NOMO-1 (cell line): ENCODE measurements around the gene SYTL3.
"Not testable (repeated sequence)": the region's sequence is repeated elsewhere in the genome, so short reads cannot be mapped to it uniquely, and the experiment has no call there.

Source experiments
- DNase-seq, 2 experiments: peaks; one replicate each; lab custom pipeline; 2025; ENCODE audit not compliant: unreplicated experiment in 2 of 2; lab: John Stamatoyannopoulos, UW

SYTL3 gene

DNA sequence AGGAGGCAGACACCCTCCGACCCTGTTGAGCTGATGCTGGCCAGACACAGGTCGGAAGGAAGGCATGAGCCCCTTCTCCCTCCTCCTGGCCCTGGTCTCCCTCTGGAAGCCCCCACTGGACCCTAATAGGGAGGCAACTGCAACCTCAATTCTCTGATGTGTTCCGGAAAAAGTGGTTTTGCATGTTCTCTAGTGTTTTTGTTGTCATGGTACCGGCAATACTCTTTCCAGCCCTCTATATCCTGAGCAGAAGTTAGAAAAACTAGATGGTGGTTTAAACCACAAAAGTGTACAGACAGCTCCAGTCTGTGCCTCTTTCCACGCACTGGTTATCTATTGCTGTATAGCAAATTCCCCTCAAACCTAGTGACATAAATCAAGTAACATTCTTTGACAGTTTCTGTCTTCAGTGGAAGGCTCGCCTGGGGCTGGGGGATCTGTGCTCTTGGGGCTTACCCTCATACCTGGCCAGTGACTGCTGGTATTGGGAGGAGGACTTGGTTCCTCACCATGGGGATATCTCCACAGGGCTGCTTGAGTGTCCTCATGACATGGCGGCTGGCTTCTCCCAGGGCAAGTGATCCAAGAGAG lies 37.0 kb downstream of the SYTL3 start:
- peak in 1 of 2 experiments; percentile 59 for DNase-seq

DNA sequence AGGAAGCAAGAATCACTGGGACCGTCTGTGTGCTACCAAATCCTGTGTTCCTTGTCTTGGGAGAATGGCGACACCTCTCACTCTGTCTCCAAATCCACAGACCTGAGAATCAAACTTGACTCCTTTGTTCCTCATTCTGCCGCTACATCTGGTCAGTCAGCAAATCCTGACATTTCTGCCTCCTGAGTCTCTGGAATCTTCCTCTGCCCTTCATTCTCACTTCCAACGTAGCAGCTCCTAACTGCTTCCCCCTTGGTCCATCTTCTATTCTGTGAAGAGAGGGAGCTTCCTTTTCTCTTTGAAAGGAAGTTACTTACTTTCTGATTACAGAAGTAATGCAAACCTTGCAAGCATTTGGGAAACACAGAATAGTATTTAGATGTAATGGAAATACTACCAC lies 37.7 kb downstream of the SYTL3 start:
- DNase-seq: peak in 1 of 2 experiments; percentile 26

DNA sequence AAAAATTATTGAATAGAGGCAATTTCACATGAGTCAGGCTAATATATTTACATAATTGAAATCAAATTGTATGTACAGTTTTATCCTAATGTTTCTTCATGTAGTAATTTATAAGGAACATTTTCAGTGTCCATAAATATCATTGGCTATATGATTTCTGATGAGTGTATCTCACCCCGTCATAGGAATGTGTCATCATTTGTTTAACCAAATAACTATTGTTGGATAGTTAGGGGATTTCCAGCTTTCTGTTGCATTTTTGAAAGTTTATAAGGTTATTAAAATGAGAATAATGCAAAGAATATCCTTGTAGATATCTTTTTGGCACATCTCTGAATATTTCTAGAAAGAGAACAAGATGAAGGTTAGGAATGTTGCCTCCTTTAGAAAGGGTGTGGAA lies 39.0 kb downstream of the SYTL3 start:
- no peak for DNase-seq

DNA sequence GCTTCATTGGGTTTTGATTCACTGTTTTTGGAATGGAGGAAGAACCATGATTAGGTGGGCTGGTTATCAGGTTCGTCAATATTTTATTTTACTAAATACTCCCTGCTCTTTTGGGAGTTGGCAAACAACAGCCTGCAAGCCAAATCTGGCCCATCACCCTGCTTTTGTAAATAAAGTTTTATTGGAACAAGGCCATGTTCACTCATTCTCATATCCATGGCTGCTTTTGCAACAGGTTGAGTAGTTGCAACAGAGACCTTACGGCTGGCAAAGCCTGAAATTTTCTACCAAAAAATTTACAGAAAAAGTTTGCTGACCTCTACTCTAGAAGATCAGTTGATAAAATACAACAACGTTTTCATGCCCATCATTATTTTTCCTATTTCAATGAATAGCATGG lies 45.1 kb downstream of the SYTL3 start:
- no peak for DNase-seq

DNA sequence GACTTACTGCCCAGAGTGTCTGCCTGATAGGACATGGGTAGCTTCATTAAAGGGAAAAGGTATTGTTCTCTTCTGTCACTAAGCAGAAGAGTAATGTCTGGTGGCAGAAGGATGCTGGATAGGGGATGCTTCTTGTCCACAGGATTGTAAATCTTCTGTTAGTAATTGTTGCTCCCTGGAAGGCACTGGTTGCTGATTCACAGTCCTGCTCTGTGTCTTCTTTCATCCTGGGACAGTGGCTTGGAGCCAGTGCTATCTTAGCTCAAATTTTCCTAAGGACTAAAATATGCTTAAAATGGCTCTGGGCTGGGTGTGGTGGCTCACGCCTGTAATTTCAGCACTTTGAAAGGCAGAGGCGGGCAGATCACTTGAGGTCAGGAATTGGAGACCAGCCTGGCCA lies 48.0 kb downstream of the SYTL3 start:
- no peak for DNase-seq

DNA sequence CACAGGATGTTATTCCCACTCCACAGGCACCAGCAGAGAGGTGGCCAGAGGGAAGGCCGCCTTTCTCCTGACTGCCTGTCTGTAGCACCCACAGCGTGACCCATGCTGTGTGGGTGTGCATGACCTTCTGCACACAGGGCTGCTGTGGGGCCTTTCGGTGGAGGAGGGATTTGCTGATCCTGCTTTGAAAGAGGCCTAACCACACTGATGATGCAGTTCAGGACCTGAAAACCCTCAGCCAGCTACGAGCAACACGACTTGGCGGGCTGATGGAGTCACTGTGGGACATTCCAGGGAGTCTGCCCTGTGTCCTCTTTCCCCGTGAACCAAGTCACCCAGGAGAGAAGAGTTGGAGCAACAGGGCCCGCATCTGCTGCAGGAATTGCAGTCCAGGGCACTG lies 49.1 kb downstream of the SYTL3 start:
- no peak for DNase-seq

DNA sequence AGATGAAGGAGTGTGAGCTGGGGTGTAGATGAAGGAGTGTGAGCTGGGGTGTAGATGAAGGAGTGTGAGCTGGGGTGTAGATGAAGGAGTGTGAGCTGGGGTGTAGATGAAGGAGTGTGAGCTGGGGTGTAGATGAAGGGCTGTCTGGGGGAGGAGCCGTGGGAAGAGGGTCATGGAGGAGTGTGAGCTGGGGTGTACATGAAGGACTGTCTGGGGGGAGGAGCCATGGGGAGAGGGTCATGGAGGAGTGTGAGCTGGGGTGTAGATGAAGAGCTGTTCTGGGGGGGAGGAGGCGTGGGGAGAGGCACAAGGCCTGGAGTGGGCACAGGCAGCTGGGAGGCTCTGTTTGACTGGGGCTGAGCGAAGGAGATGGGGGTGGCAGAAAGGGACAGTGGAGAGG lies 51.4 kb downstream of the SYTL3 start:
- not testable (repeated sequence) for DNase-seq

DNA sequence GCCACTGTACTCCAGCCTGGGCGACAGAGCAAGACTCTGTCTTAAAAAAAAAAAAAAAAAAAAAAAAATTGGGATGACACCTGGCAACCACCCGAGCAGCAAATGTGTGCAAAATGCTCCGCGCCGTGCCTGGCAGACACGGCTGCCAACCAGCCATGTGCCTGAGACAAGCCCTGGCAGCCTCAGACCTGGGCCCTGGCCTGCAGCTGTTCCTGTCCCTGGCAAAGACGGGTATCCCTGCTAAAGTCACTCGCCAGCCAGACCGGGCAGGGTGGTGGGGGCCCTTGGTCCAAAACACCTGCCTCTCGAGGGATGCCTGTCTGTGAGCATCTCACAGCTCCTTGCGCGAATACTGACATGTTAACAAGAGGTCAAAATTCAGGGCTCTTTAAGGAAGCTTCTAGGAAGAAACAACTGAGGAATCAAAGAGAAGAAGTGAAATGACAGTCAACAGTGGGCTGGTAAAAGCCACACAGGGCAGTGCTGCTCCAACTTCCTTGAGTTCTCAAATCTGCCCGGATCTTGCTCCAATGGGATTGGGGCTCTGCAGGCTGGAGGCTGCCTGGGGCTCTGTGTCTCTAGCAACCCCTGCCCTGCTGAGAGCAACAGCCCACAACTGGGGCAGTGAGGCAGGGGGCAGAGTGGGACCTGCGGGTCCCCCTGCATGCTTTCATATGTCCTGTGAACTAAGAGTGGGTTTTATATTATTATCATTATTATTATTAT lies 53.4 kb downstream of the SYTL3 start:
- no peak for DNase-seq

DNA sequence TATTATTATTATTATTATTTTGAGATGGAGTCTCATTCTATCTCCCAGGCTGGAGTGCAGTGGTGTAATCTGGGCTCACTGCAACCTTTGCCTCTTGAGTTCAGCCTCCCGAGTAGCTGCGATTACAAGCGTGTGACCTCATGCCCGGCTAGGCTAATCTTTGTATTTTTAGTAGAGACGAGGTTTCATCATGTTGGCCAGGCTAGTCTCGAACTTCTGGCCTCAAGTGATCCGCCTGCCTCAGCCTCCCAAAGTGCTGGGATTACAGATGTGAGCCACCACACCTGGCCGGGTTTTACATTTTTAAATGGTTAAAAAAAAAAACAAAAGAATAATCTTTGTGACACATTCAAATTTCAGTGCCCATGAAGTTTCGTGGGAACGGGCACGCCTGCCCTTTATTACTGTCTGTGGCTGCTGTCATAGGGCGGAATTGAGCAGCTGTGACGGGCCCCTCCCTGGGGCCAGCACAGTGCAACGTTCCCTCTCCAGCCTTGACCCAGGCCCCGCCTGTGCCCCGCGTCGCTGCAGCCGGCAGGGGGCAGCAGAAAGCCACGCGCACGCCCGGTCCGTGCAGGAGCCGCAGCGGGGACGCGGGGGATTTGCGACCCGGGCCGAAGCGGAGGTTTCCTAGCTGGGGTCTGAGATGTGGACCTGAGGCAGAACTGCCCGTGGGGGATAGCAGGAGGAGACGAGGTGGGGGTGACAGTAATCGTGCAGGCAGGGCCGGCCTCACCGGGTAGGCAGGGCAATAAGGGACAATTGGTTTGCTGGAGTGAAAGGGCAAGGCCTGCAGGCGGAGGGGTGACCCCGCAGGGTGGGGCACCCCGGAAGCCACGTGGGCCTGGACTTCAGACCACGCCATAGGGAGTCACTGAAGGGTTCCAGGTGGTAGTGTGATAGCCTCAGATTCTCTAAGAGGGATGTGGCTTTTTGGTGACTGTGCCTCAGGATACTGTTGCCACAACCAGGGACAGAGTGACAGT lies 54.3 kb downstream of the SYTL3 start:
- peak; percentile 83 to 88 for DNase-seq

DNA sequence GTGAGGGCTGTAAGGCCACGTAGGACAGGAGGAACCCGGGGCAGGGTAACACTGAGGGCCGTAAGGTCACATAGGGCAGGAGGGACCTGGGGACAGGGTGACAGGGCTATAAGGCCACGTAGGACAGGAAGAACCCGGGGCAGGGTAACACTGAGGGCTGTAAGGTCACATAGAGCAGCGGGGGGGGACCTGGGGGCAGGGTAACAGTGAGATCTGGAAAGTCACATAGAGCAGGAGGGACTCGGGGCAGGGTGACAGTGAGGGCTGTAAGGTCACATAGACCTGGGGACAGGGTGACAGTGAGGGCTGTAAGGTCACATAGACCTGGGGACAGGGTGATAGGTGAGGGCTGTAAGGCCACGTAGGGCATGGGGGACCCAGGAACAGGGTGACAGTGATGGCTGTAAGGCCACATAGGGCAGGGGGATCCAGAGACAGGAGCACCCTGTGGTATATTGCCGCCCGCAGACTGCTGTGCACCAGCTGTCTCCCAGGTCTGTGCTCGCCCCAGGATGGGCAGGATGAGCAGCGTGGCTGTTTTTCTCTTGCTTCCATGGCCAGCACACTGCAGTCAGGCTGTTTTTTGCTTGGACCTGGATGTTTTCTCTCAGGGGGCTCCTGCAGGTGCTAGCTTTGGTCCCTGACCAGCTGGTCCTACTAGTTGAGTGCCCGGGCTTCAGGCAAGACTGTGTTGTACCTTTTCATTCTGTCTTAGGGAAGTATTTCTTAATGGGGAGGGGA lies 55.7 kb downstream of the SYTL3 start:
- no peak for DNase-seq

DNA sequence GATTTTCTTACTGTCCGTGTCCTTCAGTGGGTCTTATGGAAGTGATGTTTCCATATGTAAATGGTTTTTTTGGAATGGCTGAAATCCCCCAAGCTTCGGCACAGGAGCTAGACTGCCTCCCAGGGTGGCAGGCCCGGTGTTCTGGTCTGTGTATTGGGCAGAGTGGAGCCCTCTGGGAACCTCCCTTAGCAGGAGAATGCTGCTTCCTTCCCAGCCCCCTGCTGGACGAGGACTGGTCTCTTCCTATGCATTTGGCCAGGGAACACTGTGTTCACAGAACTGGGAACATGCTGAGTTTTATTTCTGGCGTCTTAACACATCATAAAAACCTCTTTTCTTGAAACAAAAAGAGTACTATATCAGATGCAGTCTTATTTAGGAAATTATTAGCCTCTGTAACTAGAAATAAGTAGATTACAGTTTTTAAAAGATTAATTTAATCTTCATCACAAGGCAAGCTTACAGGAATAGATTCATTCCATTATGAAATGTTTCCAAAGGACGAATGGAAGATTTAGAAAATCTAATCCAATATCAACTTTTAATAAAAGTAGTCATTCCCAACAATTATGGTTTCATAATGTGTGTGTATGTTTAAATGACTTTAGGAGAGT lies 56.6 kb downstream of the SYTL3 start:
- DNase-seq: no peak

DNA sequence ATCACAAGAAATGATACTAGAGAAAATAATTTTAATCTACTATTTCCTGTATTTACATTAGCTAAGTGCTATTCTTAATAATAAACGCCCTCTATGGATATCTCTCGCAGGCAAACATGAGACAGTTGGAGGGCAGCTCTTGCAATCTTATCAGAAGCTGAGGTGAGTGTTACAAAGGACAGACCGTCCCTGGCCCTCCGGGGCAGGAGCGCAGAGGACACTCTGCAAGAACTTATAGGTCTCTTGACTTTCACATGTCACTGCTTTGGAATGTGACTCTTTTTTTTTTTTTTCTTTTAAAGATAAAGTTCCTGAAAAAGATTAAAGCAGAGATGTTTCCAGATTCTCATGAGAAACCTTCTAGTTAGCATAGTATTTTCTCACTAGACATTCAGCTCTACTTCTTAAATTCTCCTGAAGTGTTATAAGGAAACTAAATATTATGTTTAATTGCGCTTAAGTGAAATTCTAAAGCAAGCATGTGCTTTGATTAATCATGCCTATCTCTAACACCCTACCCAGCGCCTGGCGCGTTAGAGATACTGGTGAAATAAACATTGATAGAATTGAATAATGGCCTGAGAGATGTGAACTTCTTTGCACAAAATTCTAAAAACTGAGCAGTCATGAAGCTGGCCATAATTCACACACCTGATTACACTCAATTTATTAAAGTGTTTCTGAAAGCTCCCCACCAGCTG lies 57.4 kb downstream of the SYTL3 start:
- no peak for DNase-seq

DNA sequence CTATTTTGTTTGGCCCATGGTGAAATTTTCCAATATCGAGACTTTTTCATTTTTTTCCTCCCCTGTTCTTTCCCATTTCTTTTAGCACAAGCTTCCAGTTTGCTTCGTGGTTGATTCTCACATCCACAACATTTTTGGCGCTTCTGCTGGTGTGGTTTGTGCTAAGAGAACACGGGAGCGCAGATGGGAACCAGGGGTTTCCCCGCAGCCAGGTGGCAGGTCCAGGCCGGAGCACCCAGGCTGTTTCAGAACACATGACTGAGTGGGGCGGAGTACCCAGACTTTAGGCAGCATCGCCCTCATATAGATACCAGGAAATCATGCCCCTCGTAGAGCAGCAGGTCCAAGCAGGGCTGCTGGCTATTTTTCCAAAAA lies 58.0 kb downstream of the SYTL3 start:
- DNase-seq: no peak

DNA sequence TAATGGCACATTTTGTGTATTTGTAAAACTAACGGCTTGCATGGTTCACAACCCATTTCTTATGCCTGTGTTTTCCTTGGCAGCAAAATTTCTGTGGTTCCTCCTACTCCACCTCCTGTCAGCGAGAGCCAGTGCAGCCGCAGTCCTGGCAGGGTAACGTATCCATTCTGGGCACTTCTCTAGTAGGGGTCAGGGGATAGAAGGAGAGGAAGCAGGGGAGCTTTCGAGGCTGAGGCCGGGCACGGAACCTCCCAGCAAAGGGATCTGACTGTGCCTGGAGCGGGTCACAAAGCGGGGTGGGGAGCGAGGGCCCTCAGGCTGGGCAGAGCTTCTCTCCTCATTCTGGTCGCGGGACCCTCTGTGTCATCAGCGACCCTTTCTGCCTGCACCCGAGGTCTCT lies 58.4 kb downstream of the SYTL3 start:
- no peak for DNase-seq

DNA sequence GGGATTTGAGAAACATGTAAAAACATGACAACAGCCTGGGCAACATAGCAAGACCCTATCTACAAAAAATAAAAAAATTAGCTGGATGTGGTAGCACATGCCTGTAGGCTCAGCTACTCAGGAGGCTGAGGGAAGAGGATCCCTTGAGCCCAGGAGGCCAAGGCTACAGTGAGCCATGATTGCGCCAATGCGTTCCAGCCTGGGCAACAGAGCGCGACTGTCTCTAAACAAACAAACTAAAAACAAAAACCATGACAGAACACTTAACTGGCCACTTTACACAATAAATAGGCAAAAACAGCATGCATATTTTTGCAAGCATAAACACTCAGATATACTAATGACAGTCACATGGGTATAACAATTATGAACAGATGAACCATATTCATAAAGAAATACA lies 60.0 kb downstream of the SYTL3 start:
- no peak for DNase-seq

DNA sequence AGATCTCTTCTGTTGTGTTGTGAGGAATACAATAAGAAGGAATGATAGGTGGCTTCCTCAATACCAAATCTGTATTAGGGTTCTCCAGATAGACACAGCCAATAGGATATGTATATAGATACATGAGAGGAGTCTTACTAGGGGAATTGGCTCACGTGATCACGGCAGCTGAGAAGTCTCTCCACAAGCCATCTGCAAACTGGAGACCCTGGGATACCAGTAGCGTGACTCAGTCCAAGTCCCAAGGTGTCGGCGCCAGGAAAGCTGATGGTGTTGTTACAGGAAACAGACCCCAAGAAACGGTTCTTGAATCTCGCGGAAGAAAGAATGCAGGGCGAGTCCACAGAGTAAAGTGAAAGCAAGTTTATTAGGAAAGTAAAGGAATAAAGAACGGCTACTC lies 61.4 kb downstream of the SYTL3 start:
- no peak for DNase-seq

DNA sequence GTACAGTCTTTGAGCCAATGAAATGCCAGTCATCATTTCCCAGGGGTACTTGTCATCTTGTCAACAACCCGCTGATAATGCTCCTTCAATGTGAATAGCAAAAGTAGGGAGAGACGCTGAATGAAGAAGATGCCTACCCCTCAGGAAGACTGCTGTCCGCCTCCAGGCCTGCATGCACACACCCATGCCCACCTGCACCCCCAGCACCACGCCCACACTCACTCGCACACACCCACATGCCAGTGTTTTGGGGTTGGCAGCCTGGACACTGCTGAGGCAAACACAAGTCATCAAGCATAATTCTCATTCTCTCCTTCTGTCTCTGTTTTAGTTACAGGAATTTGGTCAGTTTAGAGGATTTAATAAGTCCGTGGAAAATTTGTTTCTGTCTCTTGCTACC lies 63.6 kb downstream of the SYTL3 start:
- DNase-seq: no peak

DNA sequence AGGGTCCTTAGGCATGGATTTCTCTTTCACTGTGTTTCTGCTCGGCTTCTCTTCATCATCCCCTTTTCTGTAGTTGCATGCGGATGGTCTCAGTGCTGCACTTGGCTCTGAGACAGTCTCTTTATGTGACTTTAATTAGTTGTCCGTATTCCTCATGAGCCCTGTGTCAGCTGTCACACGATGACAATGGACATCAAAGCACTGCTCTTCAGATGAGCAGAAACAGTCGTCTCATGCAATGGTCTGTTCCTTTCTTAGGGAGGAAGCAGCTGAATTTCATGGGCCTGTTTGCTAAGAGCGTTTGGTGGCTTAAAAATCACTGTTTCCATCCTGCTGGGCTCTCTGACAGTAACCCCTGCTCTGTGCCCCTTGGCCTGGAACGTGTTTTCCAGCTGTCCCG lies 64.9 kb downstream of the SYTL3 start:
- no peak for DNase-seq

DNA sequence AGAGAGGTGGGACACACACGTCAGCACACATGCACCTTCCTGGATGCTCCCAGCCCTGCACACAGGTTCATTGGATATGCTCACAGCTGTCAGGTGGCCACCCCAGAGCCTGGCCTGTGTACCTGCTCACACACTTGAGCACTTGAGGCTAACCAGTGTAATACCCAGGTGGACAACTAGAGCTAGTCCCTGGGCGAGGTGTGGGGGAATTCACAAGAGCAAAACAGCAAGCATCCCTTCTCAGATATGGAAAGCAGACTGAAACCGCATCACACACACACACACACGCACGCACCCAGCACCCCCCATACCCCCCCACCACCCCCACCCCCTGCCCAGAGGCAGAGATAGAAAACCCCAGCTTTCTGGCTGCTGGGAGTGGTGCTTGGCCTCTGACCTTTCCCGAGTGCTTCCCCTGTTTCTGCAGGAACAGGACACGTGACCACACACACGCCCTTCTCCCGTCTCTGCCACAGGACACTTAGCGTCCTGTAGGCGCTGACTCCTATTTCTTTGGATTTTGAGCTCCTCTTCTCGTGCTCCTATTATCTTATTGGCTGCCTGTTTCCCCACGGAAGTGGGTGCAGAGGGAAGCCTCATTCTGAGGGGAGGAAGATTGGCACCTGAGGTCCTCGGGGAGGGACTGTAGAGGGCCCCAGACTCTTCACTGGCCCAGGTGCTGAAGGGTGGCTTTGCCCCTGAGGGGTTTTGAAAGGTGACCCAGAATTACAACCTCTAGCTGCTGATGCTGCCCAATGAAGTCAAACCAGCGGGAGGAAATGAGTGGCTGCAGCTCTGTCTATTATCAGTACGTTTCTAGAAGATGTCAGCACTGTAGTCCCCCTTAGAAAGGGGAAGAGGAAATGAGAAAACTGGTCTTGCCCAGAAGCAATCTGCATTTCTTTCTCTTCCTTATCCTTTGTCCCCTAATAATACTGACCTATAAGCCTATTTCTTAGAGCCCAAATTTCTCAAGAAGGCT lies 65.8 kb downstream of the SYTL3 start:
- peak; percentile 63 to 89 for DNase-seq
